ENCODE measurements around the gene KCNV2. TPM values are rescaled to one million over a fixed set of nuclear protein-coding genes. Genes with fewer than 3 reads are reported as not detected.

KCNV2 gene
- total RNA-seq, 1 donor from 2014 or later: not detected

- no peak for DNase-seq
Observed at GRCh38 chr9:2761424-2761823, 44.1 kb downstream of the KCNV2 start.

GRCh38 chr9:2764353-2764752 lies 47.0 kb downstream of the KCNV2 start:
- DNase-seq: no peak

GRCh38 chr9:2765250-2765880 lies 48.1 kb downstream of the KCNV2 start:
- no peak for DNase-seq

- no peak for DNase-seq
Observed at GRCh38 chr9:2767800-2768677, 50.7 kb downstream of the KCNV2 start.

- no peak for DNase-seq
Observed at GRCh38 chr9:2771087-2771486, 53.8 kb downstream of the KCNV2 start.

GRCh38 chr9:2771661-2772060 lies 54.4 kb downstream of the KCNV2 start:
- DNase-seq: no peak

GRCh38 chr9:2777454-2777853 lies 60.1 kb downstream of the KCNV2 start:
- no peak for DNase-seq

GRCh38 chr9:2778816-2779215 lies 61.5 kb downstream of the KCNV2 start:
- no peak for DNase-seq

Other genes with a start within 250 kb of the KCNV2 start
- gene VLDLR, start 95.7 kb upstream of the KCNV2 start, total RNA-seq: 15.9 TPM
- 35.4 TPM for gene PUM3, start 126.6 kb downstream of the KCNV2 start, total RNA-seq